Panc1 (cell line): ENCODE data around the gene LRRK1. TPM values are rescaled to one million over a fixed set of nuclear protein-coding genes. Genes with fewer than 3 reads are reported as not detected.

Source experiments
- ATAC-seq: fragments of 200-7000 bp; cut with Tn5 transposase; 2 replicates; pipeline ENCODE4 v1.9.1; 2020; ENCODE audit warnings: mild to moderate bottlenecking, moderate library complexity
- BruUV-seq: library from RNA; stranded (reverse); fragments of 400-500 nt; replicated peaks from 2 replicates; lab custom pipeline; 2021; lab: Mats Ljungman, UMichigan
- CTCF ChIA-PET: fragments of 300-600 bp; sonication (Branson Sonifier 250); formaldehyde crosslinking; loops from one replicate; lab custom pipeline; 2022; ENCODE audit warnings: antibody characterized with exemption; lab: Charles Lee
- POLR2A ChIA-PET: fragments of 300-600 bp; sonication (Branson Sonifier 250); formaldehyde crosslinking; loops from one replicate; lab custom pipeline; 2022; ENCODE audit warnings: antibody characterized with exemption; lab: Charles Lee
- DNase-seq: peaks from one replicate; pipeline ENCODE4 v3.0.0-alpha.2; 2010; ENCODE audit warnings: low read depth, low spot score
- H3K27ac ChIP-seq: 2 replicates; pipeline ENCODE4 v1.5.1; 2011; ENCODE audit warnings: mild to moderate bottlenecking, low read length, inconsistent platforms
- H3K27me3 ChIP-seq: fragments of 200-500 bp; sonication (Bioruptor generic); 2 replicates; pipeline ENCODE4 v1.6.0; 2014; ENCODE audit warnings: low read length, inconsistent platforms; ENCODE audit not compliant: control insufficient read depth, insufficient read depth
- H3K36me3 ChIP-seq: fragments of 200-500 bp; sonication (Bioruptor generic); 2 replicates; pipeline ENCODE4 v1.5.1; 2014; ENCODE audit warnings: inconsistent platforms, mild to moderate bottlenecking, low read length, moderate library complexity; ENCODE audit not compliant: control insufficient read depth, insufficient read depth
- H3K4me1 ChIP-seq: 2 replicates; pipeline ENCODE4 v1.5.1; 2011; ENCODE audit warnings: inconsistent platforms, mild to moderate bottlenecking, low read length, moderate library complexity; ENCODE audit not compliant: control insufficient read depth, insufficient read depth
- H3K4me3 ChIP-seq, 2 experiments: 2 replicates each; pipeline ENCODE4 v1.5.1; 2011 to 2012; ENCODE audit warnings: low read depth in 2 of 2, low read length in 2 of 2, mild to moderate bottlenecking in 2 of 2, inconsistent platforms in 1 of 2, moderate library complexity in 1 of 2
- H3K9me3 ChIP-seq: fragments of 200-500 bp; sonication (Bioruptor generic); 2 replicates; pipeline ENCODE4 v1.5.1; 2014; ENCODE audit warnings: low read depth, mild to moderate bottlenecking, inconsistent platforms, low read length, moderate library complexity; ENCODE audit not compliant: control insufficient read depth, insufficient read depth
- CTCF ChIP-seq: fragments of 450-650 bp; IDR thresholded peaks from 2 replicates; pipeline ENCODE4 v1.5.1; 2017; ENCODE audit warnings: mild to moderate bottlenecking
- POLR2AphosphoS5 ChIP-seq: IDR thresholded peaks from 2 replicates; pipeline ENCODE4 v1.6.1; 2012; ENCODE audit warnings: mild to moderate bottlenecking, low read depth, low read length, moderate library complexity
- REST ChIP-seq, 2 experiments: IDR thresholded peaks; 2 replicates each; pipeline ENCODE4 v1.6.1; 2011 to 2012; ENCODE audit warnings: low read depth in 2 of 2, control low read depth in 1 of 2, low read length in 1 of 2, mild to moderate bottlenecking in 1 of 2, moderate library complexity in 1 of 2; ENCODE audit not compliant: insufficient read depth in 1 of 2
- SIN3A ChIP-seq: IDR thresholded peaks from 2 replicates; pipeline ENCODE4 v1.6.1; 2012; ENCODE audit warnings: low read depth, mild to moderate bottlenecking, low read length, moderate library complexity, borderline replicate concordance; ENCODE audit not compliant: insufficient read depth
- TCF7L2 ChIP-seq: IDR thresholded peaks from 2 replicates; pipeline ENCODE4 v1.6.1; 2011; ENCODE audit warnings: mild to moderate bottlenecking, low read depth, low read length, inconsistent platforms
- in situ Hi-C: cut with HindIII; loops from 2 replicates; pipeline ENCODE4 v1.10.0; 2016; ENCODE audit warnings: low sequenced_read_pairs, low pct_unique_long_range_greater_than_20kb
- intact Hi-C: fragments of 100-400 bp; cut with micrococcal nuclease; formaldehyde crosslinking; loops from one replicate; pipeline ENCODE4 v1.10.0; 2022; ENCODE audit not compliant: unreplicated experiment
- total RNA-seq: library from RNA; stranded (reverse); gene quantifications from one replicate; pipeline ENCODE4 v1.2.1, GENCODE V29; 2021; ENCODE audit not compliant: unreplicated experiment

LRRK1 gene
- total RNA-seq, 1 experiment from 2014 or later = 88.0 TPM

- intact Hi-C loops (no loop called here), in situ Hi-C loops (no loop called here)
- POLR2A ChIA-PET = no interaction called here
- H3K4me3 ChIP-seq = no peak overlapping the region
- no peaks in the 10 kb centered on the region for H3K9me3 ChIP-seq
- H3K27ac ChIP-seq = no peak overlapping the region
- DNase-seq (no peak), ATAC-seq (no peak)
- CTCF ChIA-PET = no interaction called here
- no TSS peak for BruUV-seq
- H3K27me3 ChIP-seq = no peaks in the 10 kb centered on the region
- TF ChIP-seq CTCF (no peak), SIN3A (no peak), TCF7L2 (no peak), REST (IDR thresholded peaks at IDR 0.05; ENCODE audit: insufficient read depth in 1 of 2, low read depth in 2 of 2, low read length in 1 of 2) (no peak), POLR2AphosphoS5 (no peak)
- no peaks in the 10 kb centered on the region for H3K36me3 ChIP-seq
- peaks cover 23% of the 10 kb centered on the region for H3K4me1 ChIP-seq
Measured at GRCh38 chr15:101118116-101118515, 199.0 kb downstream of the LRRK1 start.

- no peak for TF ChIP-seq SIN3A
- no peak for TF ChIP-seq REST (IDR thresholded peaks at IDR 0.05; ENCODE audit: insufficient read depth in 1 of 2, low read depth in 2 of 2, low read length in 1 of 2)
- no peak for TF ChIP-seq CTCF
- no peak for TF ChIP-seq POLR2AphosphoS5
- in situ Hi-C loops = no loop called here
- no peak for ATAC-seq
- Histone ChIP-seq H3K9me3 (no peaks in the 10 kb centered on the region), H3K27me3 (no peaks in the 10 kb centered on the region), H3K36me3 (no peaks in the 10 kb centered on the region), H3K4me3 (no peak overlapping the region), H3K4me1 (peaks cover 23% of the 10 kb centered on the region), H3K27ac (no peak overlapping the region)
- no TSS peak for BruUV-seq
- ChIA-PET POLR2A (no interaction called here), CTCF (no interaction called here)
- intact Hi-C loops = no loop called here
- no peak for DNase-seq
Measured at GRCh38 chr15:101118615-101119014, 199.5 kb downstream of the LRRK1 start.
